IPS DF 6.9 (cell line): ENCODE measurements around the gene MAML1.
"Not testable (repeated sequence)": the region's sequence is repeated elsewhere in the genome, so short reads cannot be mapped to it uniquely, and the experiment has no call there.

Experiments
- DNase-seq: peaks from one replicate; pipeline ENCODE4 v3.0.0-alpha.2; 2013; ENCODE audit warnings: low read depth, low spot score
- H3K27ac ChIP-seq: one replicate; pipeline ENCODE4 v1.5.1; 2013; ENCODE audit warnings: low read length, control low read depth
- H3K27me3 ChIP-seq: 2 replicates; pipeline ENCODE4 v1.6.1; 2013; ENCODE audit warnings: mild to moderate bottlenecking, low read length; ENCODE audit not compliant: control insufficient read depth, insufficient read depth
- H3K36me3 ChIP-seq: 2 replicates; pipeline ENCODE4 v1.6.1; 2013; ENCODE audit warnings: low read length; ENCODE audit not compliant: control insufficient read depth, insufficient read depth
- H3K4me1 ChIP-seq: 2 replicates; pipeline ENCODE4 v1.6.1; 2013; ENCODE audit warnings: low read length; ENCODE audit not compliant: control insufficient read depth, insufficient read depth
- H3K4me3 ChIP-seq: 2 replicates; pipeline ENCODE4 v1.5.1; 2013; ENCODE audit warnings: mild to moderate bottlenecking, low read length
- H3K9me3 ChIP-seq: 2 replicates; pipeline ENCODE4 v1.6.1; 2013; ENCODE audit warnings: low read length, inconsistent platforms; ENCODE audit not compliant: control insufficient read depth, insufficient read depth
- WGBS: extraction: QIAGEN DNeasy Blood & Tissue Kit; methylation state at CpG from one replicate; pipeline ENCODE4 v1.1.7; 2013; ENCODE audit warnings: mixed read lengths, missing lambda C conversion rate; ENCODE audit not compliant: insufficient read length, insufficient coverage; 5-methylcytosine and 5-hydroxymethylcytosine counted together

Gene MAML1

GRCh38 chr5:179732918-179733771 is 523 bp downstream of the MAML1 start:
- Histone ChIP-seq H3K27me3 (no peaks in the 10 kb centered on the region), H3K4me1 (peaks cover 2% of the 10 kb centered on the region; the same call in 1 of the 2 replicates), H3K9me3 (no peaks in the 10 kb centered on the region), H3K27ac (no peak overlapping the region), H3K4me3 (peak overlapping the region; percentile 99), H3K36me3 (peaks cover 9% of the 10 kb centered on the region; the same call in 1 of the 2 replicates)
- DNase-seq: no peak
- WGBS: no CpG with 5 or more reads among the region's 101 CpGs

- H3K9me3 ChIP-seq: no peaks in the 10 kb centered on the region
- no peak for DNase-seq
- no peak overlapping the region for H3K27ac ChIP-seq
- H3K36me3 ChIP-seq: peaks cover 7% of the 10 kb centered on the region; the same call in 1 of the 2 replicates
- peak overlapping the region; percentile 99; the same call in 1 of the 2 replicates for H3K4me3 ChIP-seq
- no peaks in the 10 kb centered on the region for H3K27me3 ChIP-seq
- H3K4me1 ChIP-seq: peaks cover 2% of the 10 kb centered on the region; the same call in 1 of the 2 replicates
- no CpG with 5 or more reads among the region's 2 CpGs for WGBS
These were observed 1.1 kb downstream of the MAML1 start for GRCh38 chr5:179733772-179734126.

- Histone ChIP-seq H3K36me3 (peaks cover 4% of the 10 kb centered on the region; the same call in 1 of the 2 replicates), H3K9me3 (no peaks in the 10 kb centered on the region), H3K4me1 (peaks cover 2% of the 10 kb centered on the region; the same call in 1 of the 2 replicates), H3K27me3 (no peaks in the 10 kb centered on the region), H3K4me3 (no peak overlapping the region), H3K27ac (no peak overlapping the region)
- no CpG with 5 or more reads among the region's 12 CpGs for WGBS
- no peak for DNase-seq
These were observed 2.0 kb downstream of the MAML1 start for GRCh38 chr5:179734536-179735164.

- no peak overlapping the region for H3K27ac ChIP-seq
- no peak overlapping the region for H3K4me3 ChIP-seq
- no peaks in the 10 kb centered on the region for H3K9me3 ChIP-seq
- no peaks in the 10 kb centered on the region for H3K27me3 ChIP-seq
- peaks cover 2% of the 10 kb centered on the region; the same call in 1 of the 2 replicates for H3K4me1 ChIP-seq
- DNase-seq: no peak
- WGBS: no CpG with 5 or more reads among the region's 4 CpGs
- no peaks in the 10 kb centered on the region for H3K36me3 ChIP-seq
These were observed 6.1 kb downstream of the MAML1 start for GRCh38 chr5:179738742-179739141.

- H3K9me3 ChIP-seq, H3K27ac ChIP-seq, H3K4me3 ChIP-seq, H3K36me3 ChIP-seq, H3K27me3 ChIP-seq, H3K4me1 ChIP-seq, DNase-seq: not testable (repeated sequence)
- no CpG with 5 or more reads among the region's 7 CpGs for WGBS
These were observed 11.5 kb downstream of the MAML1 start for GRCh38 chr5:179744106-179744505.

- H3K9me3 ChIP-seq: no peaks in the 10 kb centered on the region
- no peaks in the 10 kb centered on the region for H3K27me3 ChIP-seq
- H3K4me3 ChIP-seq: no peak overlapping the region
- DNase-seq: no peak
- no CpG with 5 or more reads among the region's 2 CpGs for WGBS
- H3K27ac ChIP-seq: no peak overlapping the region
- H3K4me1 ChIP-seq: no peaks in the 10 kb centered on the region
- H3K36me3 ChIP-seq: no peaks in the 10 kb centered on the region
These were observed 14.2 kb downstream of the MAML1 start for GRCh38 chr5:179746872-179747271.

- no peak for DNase-seq
- H3K27ac ChIP-seq: no peak overlapping the region
- no peaks in the 10 kb centered on the region for H3K36me3 ChIP-seq
- no peaks in the 10 kb centered on the region for H3K9me3 ChIP-seq
- H3K27me3 ChIP-seq: no peaks in the 10 kb centered on the region
- no CpG with 5 or more reads among the region's 3 CpGs for WGBS
- H3K4me3 ChIP-seq: no peak overlapping the region
- H3K4me1 ChIP-seq: no peaks in the 10 kb centered on the region
These were observed 15.2 kb downstream of the MAML1 start for GRCh38 chr5:179747811-179748210.

GRCh38 chr5:179749857-179750508 is 17.4 kb downstream of the MAML1 start:
- Histone ChIP-seq H3K4me1 (peaks cover 2% of the 10 kb centered on the region; the same call in 1 of the 2 replicates), H3K36me3 (no peaks in the 10 kb centered on the region), H3K27ac (no peak overlapping the region), H3K27me3 (no peaks in the 10 kb centered on the region), H3K4me3 (no peak overlapping the region), H3K9me3 (no peaks in the 10 kb centered on the region)
- no CpG with 5 or more reads among the region's 8 CpGs for WGBS
- DNase-seq: no peak

GRCh38 chr5:179753971-179754370 is 21.3 kb downstream of the MAML1 start:
- no peak overlapping the region for H3K27ac ChIP-seq
- no CpG with 5 or more reads among the region's 5 CpGs for WGBS
- no peaks in the 10 kb centered on the region for H3K9me3 ChIP-seq
- H3K36me3 ChIP-seq: no peaks in the 10 kb centered on the region
- H3K4me3 ChIP-seq: no peak overlapping the region
- H3K4me1 ChIP-seq: peaks cover 2% of the 10 kb centered on the region; the same call in 1 of the 2 replicates
- no peaks in the 10 kb centered on the region for H3K27me3 ChIP-seq
- DNase-seq: no peak

- Histone ChIP-seq H3K27me3 (no peaks in the 10 kb centered on the region), H3K4me3 (no peak overlapping the region), H3K4me1 (peaks cover 2% of the 10 kb centered on the region; the same call in 1 of the 2 replicates), H3K9me3 (no peaks in the 10 kb centered on the region), H3K27ac (no peak overlapping the region), H3K36me3 (no peaks in the 10 kb centered on the region)
- DNase-seq: no peak
- no CpG with 5 or more reads among the region's 2 CpGs for WGBS
These were observed 22.4 kb downstream of the MAML1 start for GRCh38 chr5:179755022-179755421.
